ENCODE measurements around the gene ZNF835. TPM values are rescaled to one million over a fixed set of nuclear protein-coding genes. Genes with fewer than 3 reads are reported as not detected.

The ZNF835 gene
- total RNA-seq, 2 donors from 2014 or later = 0.55 to 1.6 TPM

DNA sequence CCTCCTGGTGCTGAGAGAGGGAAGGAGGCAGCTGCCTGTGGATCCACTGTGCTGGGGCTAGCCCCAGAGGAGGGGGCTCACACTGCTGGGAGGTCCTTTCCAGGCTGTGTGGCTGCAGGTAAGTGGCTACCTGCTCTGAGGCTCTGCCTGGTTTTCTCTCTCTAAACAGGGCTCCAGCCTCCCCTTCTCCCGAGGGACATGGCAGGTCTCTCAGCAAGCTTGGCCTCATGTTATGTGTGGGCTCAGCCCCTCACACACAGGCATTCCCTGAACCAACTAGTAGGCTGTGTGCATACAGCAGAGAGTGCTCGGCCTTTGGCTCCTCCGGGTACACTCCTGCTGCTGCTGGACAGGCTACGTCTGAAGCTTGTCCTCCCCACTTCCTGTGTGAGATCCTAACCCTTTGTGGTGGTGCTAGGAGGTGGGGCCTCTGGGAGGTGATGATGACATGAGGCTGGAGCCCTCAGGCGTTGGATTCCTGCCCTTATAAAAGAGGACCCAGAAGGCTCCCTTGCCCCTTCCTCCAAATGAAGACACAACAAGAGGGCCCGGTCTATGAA is 4.2 kb downstream of the ZNF835 start:
- intact Hi-C loops (cut with DNase I, micrococcal nuclease) = no loop called here

DNA sequence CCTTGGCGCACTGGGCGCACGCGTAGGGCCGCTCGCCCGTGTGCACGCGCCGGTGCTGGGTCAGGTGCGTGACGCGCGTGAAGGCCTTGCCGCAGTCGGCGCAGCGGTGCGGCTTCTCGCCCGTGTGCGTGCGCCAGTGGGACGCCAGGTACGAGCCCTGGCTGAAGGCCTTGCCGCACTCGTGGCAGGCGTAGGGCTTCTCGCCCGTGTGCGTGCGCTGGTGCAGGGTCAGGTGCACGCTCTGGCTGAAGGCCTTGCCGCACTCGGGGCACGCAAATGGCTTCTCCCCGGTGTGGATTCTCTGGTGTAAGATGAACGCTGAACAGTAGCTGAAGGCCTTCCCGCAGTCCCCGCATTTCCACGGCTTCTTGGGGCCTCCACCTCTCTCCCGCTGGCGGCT is 7.0 kb downstream of the ZNF835 start:
- intact Hi-C loops (cut with DNase I, micrococcal nuclease) = no loop called here
- ATAC-seq (no peak), DNase-seq (no peak)

More for the DNA sequence above, 4.2 kb downstream of the ZNF835 start:
- ATAC-seq = no peak
- no peak for DNase-seq

DNA sequence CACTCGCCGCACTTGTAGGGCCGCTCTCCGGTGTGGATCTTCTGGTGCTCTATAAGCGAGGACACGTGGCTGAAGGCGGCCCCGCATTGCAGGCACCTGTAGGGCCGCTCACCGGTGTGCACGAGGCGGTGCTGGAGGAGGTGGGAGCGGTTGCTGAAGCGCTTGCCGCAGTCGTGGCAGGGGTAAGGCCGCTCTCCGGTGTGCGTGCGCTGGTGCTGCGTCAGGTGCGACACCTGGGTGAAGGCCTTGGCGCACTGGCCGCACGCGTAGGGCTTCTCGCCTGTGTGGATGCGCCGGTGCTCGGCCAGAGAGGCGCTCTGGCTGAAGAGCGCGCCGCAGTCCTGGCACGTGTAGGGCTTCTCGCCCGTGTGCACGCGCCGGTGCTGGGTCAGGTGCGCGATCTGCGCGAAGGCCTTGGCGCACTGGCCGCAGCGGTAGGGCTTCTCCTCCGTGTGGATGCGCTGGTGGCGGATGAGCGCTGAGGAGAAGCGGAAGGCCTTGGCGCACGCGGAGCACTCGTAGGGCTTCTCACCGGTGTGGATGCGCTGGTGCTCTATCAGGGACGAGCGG is 7.5 kb downstream of the ZNF835 start:
- no peak for ATAC-seq
- no peak for DNase-seq
- intact Hi-C loops (cut with DNase I, micrococcal nuclease) = no loop called here

DNA sequence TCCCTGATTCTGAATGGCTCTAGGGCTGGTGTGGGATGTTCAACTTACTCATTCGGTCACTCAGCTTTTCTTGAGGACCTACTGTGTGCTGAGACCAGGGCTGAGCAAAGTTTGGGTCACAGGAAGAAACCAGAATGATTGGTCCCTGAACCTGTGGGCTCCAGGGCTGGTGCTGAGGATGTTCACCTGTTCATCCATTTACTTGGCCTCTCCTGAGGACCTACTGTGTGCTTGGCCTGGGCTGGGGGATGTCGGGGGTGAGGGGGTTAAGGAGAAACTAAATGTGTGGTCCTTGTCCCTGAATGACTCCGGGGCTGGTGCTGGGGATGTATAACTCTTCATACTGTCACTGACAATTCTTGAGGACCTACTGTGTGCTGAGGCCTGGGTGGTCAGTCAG is 10.3 kb downstream of the ZNF835 start:
- intact Hi-C loops (cut with DNase I, micrococcal nuclease) = no loop called here
- no peak for ATAC-seq
- DNase-seq = no peak

DNA sequence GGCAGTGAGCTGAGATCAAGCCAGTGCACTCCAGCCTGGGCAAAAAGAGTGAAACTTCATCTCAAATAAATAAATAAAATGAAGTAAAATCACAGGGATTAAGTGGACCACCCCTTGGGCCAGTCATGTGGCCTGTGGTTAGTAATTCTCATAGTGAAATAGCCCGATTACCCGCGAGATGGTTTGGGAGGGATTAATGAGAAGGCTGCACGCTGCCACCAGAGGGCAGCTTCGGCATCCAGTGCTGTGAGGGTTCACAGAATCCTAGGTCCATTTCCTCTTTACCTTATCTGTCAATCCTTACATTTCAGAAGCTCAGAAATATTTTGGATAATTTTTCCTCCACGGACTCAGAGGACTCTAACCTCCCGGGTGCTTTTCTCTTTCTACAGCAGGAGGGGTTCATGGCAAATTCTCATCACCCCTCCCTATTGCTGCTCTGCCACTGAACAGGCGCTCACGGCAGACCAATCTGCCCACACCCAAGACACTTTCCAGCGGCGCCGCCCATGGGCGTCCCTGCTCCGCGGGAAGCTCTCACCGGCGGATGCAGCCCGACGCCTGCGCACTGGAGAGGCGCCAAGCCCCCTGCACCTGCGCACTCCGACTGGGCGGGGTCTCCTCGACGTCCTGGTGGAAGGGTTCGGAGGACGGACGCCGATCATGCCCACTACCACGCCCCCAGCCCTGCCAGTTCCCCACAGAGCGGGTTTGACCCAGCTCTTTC is 11.0 kb downstream of the ZNF835 start:
- intact Hi-C loops (cut with DNase I, micrococcal nuclease) = no loop called here
- no peak for ATAC-seq
- no peak for DNase-seq

DNA sequence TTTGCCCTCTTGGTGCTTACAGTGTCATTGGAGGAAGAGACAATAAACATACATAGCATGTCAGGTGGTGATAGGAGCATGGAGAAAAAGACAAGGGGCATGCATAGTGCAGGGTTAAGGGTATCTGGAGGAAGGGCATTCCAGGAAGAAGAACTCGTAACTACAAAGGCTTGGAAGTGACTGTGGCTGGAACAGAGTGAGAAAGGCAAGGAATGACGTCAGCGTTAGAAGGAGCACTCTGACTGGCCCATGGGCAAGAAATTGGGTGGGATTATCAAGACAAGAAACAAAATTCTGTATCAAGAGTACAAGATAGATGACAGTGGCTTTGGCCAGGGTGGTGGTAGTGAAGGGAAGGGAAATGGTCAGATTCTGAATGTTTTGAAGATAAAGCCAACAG is 17.4 kb downstream of the ZNF835 start:
- DNase-seq = no peak
- intact Hi-C loops (cut with DNase I, micrococcal nuclease) = no loop called here
- ATAC-seq = no peak

DNA sequence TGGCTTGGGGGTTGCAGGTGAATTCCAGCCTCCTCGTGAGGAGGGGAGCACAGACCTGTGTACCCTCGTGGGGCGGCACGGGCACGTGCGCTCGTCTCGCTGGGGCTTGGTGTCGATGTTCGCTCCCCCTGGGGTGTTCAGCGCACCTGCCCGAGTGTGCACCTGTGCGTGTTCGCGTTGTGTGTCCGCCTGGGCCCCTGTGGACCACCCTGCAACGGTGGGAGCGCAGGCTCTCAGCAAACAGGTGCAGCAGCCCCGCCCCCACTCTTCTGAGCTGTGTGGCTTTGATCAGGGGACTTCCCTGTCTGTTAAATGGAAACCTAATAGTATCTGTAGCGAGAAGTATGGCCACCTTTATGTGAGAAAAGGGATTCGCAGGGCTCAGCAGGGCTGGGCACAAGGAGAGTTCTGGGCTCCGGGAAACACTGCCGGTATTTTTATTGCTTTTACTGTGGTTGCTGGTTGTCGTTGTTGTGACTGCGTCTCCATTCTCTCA is 28.0 kb downstream of the ZNF835 start:
- intact Hi-C loops (cut with DNase I, micrococcal nuclease) = no loop called here
- DNase-seq = no peak
- no peak for ATAC-seq

DNA sequence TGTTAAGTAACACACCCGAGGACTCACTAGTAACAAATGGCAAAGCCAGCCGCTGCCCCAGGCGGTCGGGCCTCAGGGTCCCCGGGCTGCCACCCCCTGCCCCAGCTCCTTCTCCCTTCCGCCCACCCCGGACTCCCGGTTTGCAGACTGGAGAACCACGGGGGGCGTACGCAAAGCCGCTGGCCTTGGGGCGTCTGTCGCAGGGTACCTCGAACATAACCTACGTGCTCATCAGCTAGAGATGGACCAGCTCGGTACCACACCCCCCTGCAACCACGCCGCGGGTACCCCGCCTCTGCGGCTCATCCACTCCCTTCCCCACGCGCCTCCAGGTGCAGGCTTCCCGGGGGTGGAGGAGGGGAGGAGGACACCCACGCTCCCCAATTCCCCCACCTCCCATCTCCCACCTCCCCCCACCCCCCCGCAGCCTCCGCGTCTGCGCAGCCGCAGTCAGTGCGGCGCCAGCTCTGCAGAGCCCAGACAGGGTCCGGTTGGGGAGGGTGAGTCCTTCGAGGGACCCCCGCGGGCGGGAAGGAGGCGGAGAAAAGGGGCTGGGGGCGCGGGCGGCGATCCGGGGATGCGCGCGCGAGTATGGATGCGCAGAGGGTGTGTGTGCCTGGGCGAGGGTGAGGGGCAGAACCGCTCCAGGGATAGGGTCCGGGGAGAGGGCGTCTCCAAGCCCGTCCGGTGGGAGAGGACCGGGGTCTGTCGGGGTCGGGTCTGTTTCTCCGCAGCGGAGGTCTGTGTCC is 28.7 kb downstream of the ZNF835 start, which contains the start of gene SMIM17:
TSS of gene SMIM17 (plus strand) at position 449 of the 749 bp plus-strand sequence. CDS start 2,509 bp downstream, outside the sequence.
- intact Hi-C loops (cut with DNase I, micrococcal nuclease) = no loop called here
- ATAC-seq = no peak
- no peak for DNase-seq

DNA sequence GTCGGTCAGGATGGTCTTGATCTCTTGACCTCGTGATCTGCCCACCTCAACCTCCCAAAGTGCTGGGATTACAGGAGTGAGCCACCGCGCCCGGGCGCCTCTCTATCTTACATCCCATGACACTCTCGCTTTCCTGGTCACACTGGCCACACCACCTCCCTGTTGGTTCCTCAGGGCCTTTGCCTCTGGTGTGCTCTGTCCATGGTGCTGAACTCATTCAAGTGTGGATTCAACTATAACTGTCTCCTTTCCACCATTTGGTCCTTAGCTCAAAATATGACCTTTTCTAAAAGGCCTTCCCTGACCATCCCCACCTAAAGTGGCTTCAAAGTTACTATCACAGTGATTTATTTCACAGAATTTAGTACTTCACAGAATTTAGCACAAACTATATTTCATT is 32.3 kb downstream of the ZNF835 start:
- ATAC-seq = no peak
- no peak for DNase-seq
- intact Hi-C loops (cut with DNase I, micrococcal nuclease) = no loop called here

DNA sequence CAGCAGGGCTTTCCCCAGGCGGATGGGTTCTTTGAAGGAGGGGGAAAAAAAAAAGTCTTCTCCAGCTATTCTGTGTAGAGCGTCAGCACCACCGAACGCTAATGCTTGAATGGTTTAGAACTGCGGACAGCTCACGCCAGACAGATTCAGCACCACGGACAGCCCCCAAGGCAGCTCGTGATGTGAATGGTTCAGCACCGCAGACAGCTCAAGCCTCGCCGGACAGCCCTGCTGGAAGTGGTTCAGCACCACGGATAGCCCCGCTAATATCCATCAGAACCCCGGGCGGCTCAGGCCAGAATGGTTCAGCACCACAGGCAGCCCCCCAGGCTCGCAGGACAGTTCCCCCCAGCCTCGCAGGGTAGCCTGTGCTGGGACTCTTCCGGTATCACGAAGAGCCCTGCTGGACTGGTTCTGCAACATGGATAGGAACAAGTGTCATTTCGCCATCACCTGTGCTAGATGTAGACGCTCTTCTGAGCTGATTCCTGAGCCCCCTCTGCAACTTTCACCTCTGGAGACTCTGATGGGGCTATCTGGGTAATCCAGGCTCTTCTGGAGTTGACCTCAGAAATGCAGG is 33.5 kb downstream of the ZNF835 start:
- DNase-seq = peak; percentile 35 to 47
- intact Hi-C loops (cut with DNase I, micrococcal nuclease) = no loop called here

DNA sequence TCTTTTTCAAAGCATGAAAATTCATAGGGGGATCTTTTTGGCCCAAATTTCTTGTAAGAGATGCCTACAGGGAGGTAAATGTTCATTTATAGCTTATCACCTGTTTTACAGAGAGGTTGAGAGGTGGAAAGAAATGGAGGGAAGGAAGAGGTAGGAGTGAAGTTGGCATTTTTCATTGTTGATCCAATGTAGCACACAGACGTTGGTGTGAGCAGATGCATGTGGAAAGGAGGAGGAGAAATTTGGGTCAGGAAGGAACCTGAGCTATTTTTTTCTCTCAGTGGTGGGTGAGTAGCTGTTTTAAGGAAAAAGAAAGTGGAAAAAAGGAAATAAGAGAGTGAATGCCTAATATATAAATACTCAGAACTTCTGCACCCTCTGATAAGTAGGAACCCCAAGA is 38.5 kb downstream of the ZNF835 start:
- DNase-seq = no peak
- no peak for ATAC-seq
- intact Hi-C loops (cut with DNase I, micrococcal nuclease) = no loop called here

More for the DNA sequence above, 33.5 kb downstream of the ZNF835 start:
- no peak for ATAC-seq

DNA sequence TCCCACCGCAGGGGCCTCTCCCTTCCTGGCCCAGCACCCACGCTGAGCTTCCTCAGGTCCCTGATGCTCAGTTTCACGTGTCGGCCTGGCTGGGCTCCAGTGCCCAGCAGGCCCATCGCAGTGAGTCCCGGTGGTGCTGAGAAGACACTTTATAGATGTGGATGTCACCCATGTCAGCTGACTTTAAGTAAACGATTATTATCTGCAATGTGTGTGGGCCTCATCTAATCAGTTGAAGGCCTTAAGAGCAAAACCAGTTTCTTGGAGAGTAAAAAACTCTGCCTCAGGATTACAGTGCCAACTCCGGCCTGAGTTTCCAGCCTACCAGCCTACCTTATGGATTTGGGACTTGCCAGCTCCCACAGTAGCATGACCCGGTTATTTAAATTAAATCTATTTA is 45.8 kb downstream of the ZNF835 start:
- ATAC-seq (no peak), DNase-seq (no peak)
- intact Hi-C loops (cut with DNase I, micrococcal nuclease) = no loop called here

DNA sequence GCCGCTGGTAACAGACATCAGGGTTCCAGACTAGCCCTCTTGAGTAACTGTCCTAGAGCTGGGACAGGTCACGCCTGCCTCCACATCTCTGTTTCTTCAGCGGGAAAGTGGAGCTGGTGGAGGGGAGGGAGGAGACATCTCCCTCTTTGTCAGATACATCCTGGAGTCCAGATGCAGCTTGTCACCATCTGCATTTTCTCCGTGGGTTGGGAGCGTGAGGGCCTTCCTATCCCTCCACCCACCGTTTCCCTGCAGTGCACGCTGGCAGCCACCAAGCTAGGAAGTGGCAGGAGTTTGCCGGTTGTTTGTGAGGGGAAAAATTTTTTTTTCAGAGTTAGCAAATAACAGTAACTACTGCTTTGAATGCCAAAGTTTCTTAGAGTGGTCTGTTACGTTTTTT is 48.6 kb downstream of the ZNF835 start:
- DNase-seq (no peak), ATAC-seq (no peak)
- intact Hi-C loops (cut with DNase I, micrococcal nuclease) = no loop called here

DNA sequence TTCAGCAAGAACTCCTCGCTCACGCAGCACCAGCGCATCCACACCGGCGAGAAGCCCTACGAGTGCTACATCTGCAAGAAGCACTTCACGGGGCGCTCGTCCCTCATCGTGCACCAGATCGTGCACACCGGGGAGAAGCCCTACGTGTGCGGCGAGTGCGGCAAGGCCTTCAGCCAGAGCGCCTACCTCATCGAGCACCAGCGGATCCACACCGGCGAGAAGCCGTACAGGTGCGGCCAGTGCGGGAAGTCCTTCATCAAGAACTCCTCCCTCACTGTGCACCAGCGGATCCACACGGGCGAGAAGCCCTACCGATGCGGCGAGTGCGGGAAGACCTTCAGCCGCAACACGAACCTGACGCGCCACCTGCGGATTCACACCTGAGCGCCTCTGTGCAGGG is 49.2 kb downstream of the ZNF835 start:
- intact Hi-C loops (cut with DNase I, micrococcal nuclease) = no loop called here
- ATAC-seq = no peak
- no peak for DNase-seq

DNA sequence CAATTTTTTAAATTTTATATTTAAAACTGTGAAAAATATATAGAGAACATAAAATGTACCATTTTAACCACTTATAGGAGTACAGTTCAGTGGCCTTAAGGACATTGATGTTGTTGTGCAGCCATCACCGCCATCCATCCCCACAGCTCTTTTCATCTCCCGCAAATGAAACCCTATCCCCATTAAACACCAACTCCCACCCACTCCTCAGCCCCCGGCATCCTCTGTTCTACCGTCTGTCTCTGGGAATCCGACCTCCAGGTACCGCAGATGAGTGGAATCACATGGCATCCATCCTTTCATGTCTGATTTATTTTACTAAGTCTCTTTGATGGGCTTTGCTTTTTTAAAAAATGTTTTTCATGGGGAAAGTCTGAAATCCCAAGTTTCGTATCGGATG is 52.4 kb downstream of the ZNF835 start:
- intact Hi-C loops (cut with DNase I, micrococcal nuclease) = no loop called here
- no peak for ATAC-seq
- DNase-seq = no peak

DNA sequence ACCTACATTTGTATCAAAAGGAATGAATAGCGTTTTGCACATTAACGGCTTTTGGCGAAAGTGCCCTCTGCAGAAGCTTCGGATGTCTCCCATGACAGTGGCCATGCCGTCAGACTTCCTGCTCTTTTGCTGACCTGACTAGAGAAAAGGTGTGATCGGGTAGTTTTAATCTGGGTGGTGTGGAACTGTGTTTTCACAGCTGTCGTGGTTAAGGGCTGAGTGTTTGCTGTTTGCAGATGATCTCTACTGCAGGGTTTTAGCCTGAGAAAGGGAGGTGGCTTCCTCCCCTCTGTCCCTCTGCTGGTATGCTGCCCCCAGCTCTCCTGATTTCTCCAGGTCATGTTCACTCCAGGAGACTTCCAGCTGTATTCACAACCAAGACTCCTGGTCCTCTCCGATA is 54.0 kb downstream of the ZNF835 start:
- DNase-seq (no peak), ATAC-seq (no peak)
- intact Hi-C loops (cut with DNase I, micrococcal nuclease) = no loop called here

DNA sequence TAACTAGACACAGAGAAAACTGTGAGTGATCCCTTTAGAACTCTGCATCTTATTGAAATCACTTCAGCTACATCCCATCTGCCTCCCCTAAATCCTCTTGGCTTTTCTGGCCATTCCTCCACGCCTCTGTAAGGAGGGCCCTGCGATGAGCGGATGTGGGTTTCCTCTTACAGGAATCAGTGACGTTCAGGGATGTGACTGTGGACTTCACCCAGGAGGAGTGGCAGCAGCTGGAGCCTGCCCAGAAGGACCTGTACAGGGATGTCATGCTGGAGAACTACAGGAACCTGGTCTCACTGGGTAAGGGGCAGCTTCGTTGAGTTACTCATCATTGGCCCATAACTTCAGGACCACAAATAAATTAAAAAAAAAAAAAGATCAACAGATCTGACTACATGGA is 57.9 kb downstream of the ZNF835 start:
- DNase-seq (no peak), ATAC-seq (no peak)
- intact Hi-C loops (cut with DNase I, micrococcal nuclease) = no loop called here

DNA sequence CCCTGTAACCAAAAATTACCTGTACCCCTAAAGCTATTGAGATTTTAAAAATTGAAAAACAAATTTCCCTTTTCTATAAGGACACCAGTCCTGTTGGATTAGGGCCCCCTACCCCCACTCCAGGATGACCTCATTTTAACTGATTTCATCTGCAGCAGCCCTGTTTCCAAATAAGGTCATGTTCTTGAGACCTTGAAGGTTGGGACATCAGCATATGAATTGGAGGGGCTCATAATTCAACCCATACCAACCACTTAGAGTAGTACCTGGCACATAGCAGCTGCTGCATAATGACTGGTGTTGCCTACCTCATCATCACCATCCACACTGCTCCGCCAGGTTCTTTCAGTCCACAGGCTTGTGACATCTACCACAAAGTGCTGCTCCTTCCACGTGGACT is 58.8 kb downstream of the ZNF835 start:
- intact Hi-C loops (cut with DNase I, micrococcal nuclease) = no loop called here
- ATAC-seq = no peak
- DNase-seq = no peak

All from left colon (tissue), 2 donors.